IPS DF 19.7 (cell line): Measurements from ENCODE around the gene JAGN1.
"Not testable (repeated sequence)": the region's sequence is repeated elsewhere in the genome, so short reads cannot be mapped to it uniquely, and the experiment has no call there.

Experiments
- DNase-seq: peaks from one replicate; pipeline ENCODE4 v3.0.0-alpha.2; 2013; ENCODE audit warnings: low read depth, low spot score

The JAGN1 gene

GRCh38 chr3:9890249-9891071 lies at the start of gene JAGN1:
Gene JAGN1, plus strand, starts transcription at chr3:9890610. Its CDS starts 113 bp downstream, at chr3:9890723.
- peak; percentile 30 for DNase-seq

- DNase-seq, result no peak
These were observed 49.4 kb upstream of the JAGN1 start for GRCh38 chr3:9841015-9841414.

GRCh38 chr3:9843715-9844438 lies 46.5 kb upstream of the JAGN1 start, which contains the start of gene RPUSD3:
Gene RPUSD3, minus strand, starts transcription at chr3:9844008. Its CDS starts 18 bp downstream, at chr3:9843990.
- DNase-seq, result peak; percentile 64

GRCh38 chr3:9846231-9846630 lies 44.2 kb upstream of the JAGN1 start:
- DNase-seq, result no peak

- no peak for DNase-seq
These were observed 43.4 kb upstream of the JAGN1 start for GRCh38 chr3:9846931-9847488.

GRCh38 chr3:9847870-9848269 lies 42.5 kb upstream of the JAGN1 start:
- DNase-seq, result not testable (repeated sequence)

- DNase-seq, result not testable (repeated sequence)
These were observed 41.5 kb upstream of the JAGN1 start for GRCh38 chr3:9848860-9849259.

- not testable (repeated sequence) for DNase-seq
These were observed 39.0 kb upstream of the JAGN1 start for GRCh38 chr3:9851383-9851782.

GRCh38 chr3:9851926-9852325 lies 38.5 kb upstream of the JAGN1 start:
- not testable (repeated sequence) for DNase-seq

- DNase-seq, result no peak
These were observed 37.9 kb upstream of the JAGN1 start for GRCh38 chr3:9852528-9852927.

GRCh38 chr3:9854291-9854940 lies 36.0 kb upstream of the JAGN1 start:
- DNase-seq, result not testable (repeated sequence)

- no peak for DNase-seq
These were observed 34.8 kb upstream of the JAGN1 start for GRCh38 chr3:9855594-9855993.

- DNase-seq, result no peak
These were observed 30.8 kb upstream of the JAGN1 start for GRCh38 chr3:9859530-9860025.

- no peak for DNase-seq
These were observed 29.2 kb upstream of the JAGN1 start for GRCh38 chr3:9861201-9861600.

GRCh38 chr3:9861626-9862130 lies 28.7 kb upstream of the JAGN1 start:
- no peak for DNase-seq

GRCh38 chr3:9862391-9863057 lies 27.9 kb upstream of the JAGN1 start:
- no peak for DNase-seq

GRCh38 chr3:9863058-9863772 lies 27.2 kb upstream of the JAGN1 start:
- DNase-seq, result no peak

- DNase-seq, result no peak
These were observed 26.0 kb upstream of the JAGN1 start for GRCh38 chr3:9864200-9864927.

GRCh38 chr3:9865125-9865637 lies 25.2 kb upstream of the JAGN1 start:
- not testable (repeated sequence) for DNase-seq
